H1 (cell line): ENCODE results near the gene ZNF674. TPM values are rescaled to one million over a fixed set of nuclear protein-coding genes. Genes with fewer than 3 reads are reported as not detected.

Source experiments
- CTCF ChIA-PET: fragments of 300-600 bp; sonication (Branson Sonifier 250); formaldehyde crosslinking; loops from one replicate; lab custom pipeline; 2021; ENCODE audit not compliant: partially characterized antibody; lab: Charles Lee
- POLR2A ChIA-PET: fragments of 300-600 bp; sonication (Branson Sonifier 250); formaldehyde crosslinking; loops from one replicate; lab custom pipeline; 2021; ENCODE audit warnings: inconsistent platforms; ENCODE audit not compliant: partially characterized antibody; lab: Charles Lee
- DNase-seq, 2 experiments: peaks; one replicate each; pipeline versions ENCODE4 v3.0.0 to v3.0.0-alpha.2; 2010 to 2022; ENCODE audit warnings: low spot score in 2 of 2, low read depth in 1 of 2, mixed read lengths in 1 of 2
- FAIRE-seq: peaks from 2 replicates; lab custom pipeline; 2011; peaks lifted over from hg19 to GRCh38; lab: Jason Lieb, UNC
- H2AFZ ChIP-seq: 2 replicates; pipeline ENCODE4 v1.8.1; 2012; ENCODE audit warnings: low read length, inconsistent platforms
- H2AK5ac ChIP-seq: 2 replicates; pipeline ENCODE4 v1.6.1; 2013; ENCODE audit warnings: low read depth, low read length
- H2BK120ac ChIP-seq: replicated peaks from 2 replicates; pipeline ENCODE3; 2013; ENCODE audit warnings: low read depth, low read length, inconsistent platforms
- H2BK12ac ChIP-seq: 2 replicates; pipeline ENCODE4 v1.6.1; 2013; ENCODE audit warnings: low read depth, low read length
- H2BK15ac ChIP-seq: 2 replicates; pipeline ENCODE4 v1.6.1; 2013; ENCODE audit warnings: low read length
- H2BK20ac ChIP-seq: 2 replicates; pipeline ENCODE4 v1.6.1; 2013; ENCODE audit warnings: low read length
- H2BK5ac ChIP-seq: 2 replicates; pipeline ENCODE4 v1.6.1; 2013; ENCODE audit warnings: low read depth, low read length
- H3K14ac ChIP-seq: 2 replicates; pipeline ENCODE4 v1.6.1; 2013; ENCODE audit warnings: inconsistent platforms; ENCODE audit not compliant: insufficient read length
- H3K18ac ChIP-seq: 2 replicates; pipeline ENCODE4 v1.6.1; 2013; ENCODE audit warnings: low read length; ENCODE audit errors: extremely low read depth
- H3K23ac ChIP-seq: 2 replicates; pipeline ENCODE4 v1.6.1; 2013; ENCODE audit warnings: inconsistent platforms; ENCODE audit not compliant: insufficient read length
- H3K23me2 ChIP-seq: 2 replicates; pipeline ENCODE4 v1.6.1; 2013; ENCODE audit warnings: low read depth, low read length
- H3K27ac ChIP-seq: 2 replicates; pipeline ENCODE4 v1.6.1; 2011; ENCODE audit warnings: low read depth, low read length, inconsistent platforms
- H3K27me3 ChIP-seq, 4 experiments: replicated peaks in 1 of 4; 1 replicate in 1 of 4; 2 replicates in 3 of 4; pipeline versions ENCODE4 v1.6.1 to v1.8.1; 2011 to 2013; ENCODE audit warnings: low read length in 3 of 4, mild to moderate bottlenecking in 3 of 4, inconsistent platforms in 2 of 4, mixed read lengths in 2 of 4, moderate library complexity in 1 of 4; ENCODE audit not compliant: control insufficient read depth in 3 of 4, insufficient read depth in 3 of 4; ENCODE audit errors: extremely low read depth in 1 of 4
- H3K36me3 ChIP-seq, 4 experiments: 2 replicates each; pipeline versions ENCODE4 v1.6.1 to v1.8.1; 2011 to 2013; ENCODE audit warnings: mild to moderate bottlenecking in 4 of 4, low read length in 3 of 4, moderate library complexity in 2 of 4, control low read depth in 1 of 4, inconsistent platforms in 1 of 4; ENCODE audit not compliant: insufficient read depth in 4 of 4, control insufficient read depth in 2 of 4
- H3K4ac ChIP-seq: replicated peaks from 2 replicates; pipeline ENCODE3; 2013; ENCODE audit warnings: low read length, low read depth, mixed read lengths, inconsistent platforms; ENCODE audit not compliant: insufficient read length
- H3K4me1 ChIP-seq, 4 experiments: replicated peaks in 1 of 4; 1 replicate in 1 of 4; 2 replicates in 3 of 4; pipeline versions ENCODE4 v1.6.1 to v1.8.1; 2011 to 2013; ENCODE audit warnings: low read length in 3 of 4, inconsistent platforms in 2 of 4, mixed read lengths in 1 of 4; ENCODE audit not compliant: insufficient read depth in 4 of 4, control insufficient read depth in 3 of 4
- H3K4me2 ChIP-seq, 2 experiments: 2 replicates each; pipeline versions ENCODE4 v1.6.1 to v1.8.1; 2011 to 2013; ENCODE audit warnings: low read depth in 2 of 2, low read length in 2 of 2, control low read depth in 1 of 2, inconsistent platforms in 1 of 2, mild to moderate bottlenecking in 1 of 2; ENCODE audit not compliant: insufficient read depth in 1 of 2
- H3K4me3 ChIP-seq, 4 experiments: fragments of 200-600, 300-600 bp in 1 of 4; sonication (generic), shearing (Covaris generic), sonication (Bioruptor Twin) in 1 of 4; 2 replicates each; pipeline versions ENCODE4 v1.5.1 to v1.8.1; 2011 to 2016; ENCODE audit warnings: low read length in 4 of 4, low read depth in 3 of 4, control low read depth in 2 of 4, inconsistent platforms in 2 of 4, mild to moderate bottlenecking in 2 of 4, mixed read lengths in 1 of 4, moderate library complexity in 1 of 4; ENCODE audit not compliant: insufficient read depth in 2 of 4; ENCODE audit errors: extremely low read depth in 1 of 4
- H3K56ac ChIP-seq: replicated peaks from 2 replicates; pipeline ENCODE3; 2013; ENCODE audit warnings: low read depth, mild to moderate bottlenecking, mixed read lengths, low read length, inconsistent platforms; ENCODE audit not compliant: insufficient read length
- H3K79me1 ChIP-seq: 2 replicates; pipeline ENCODE4 v1.6.1; 2013; ENCODE audit warnings: low read depth, low read length, control low read depth
- H3K79me2 ChIP-seq, 2 experiments: 2 replicates each; pipeline versions ENCODE4 v1.6.1 to v1.8.1; 2012 to 2013; ENCODE audit warnings: low read length in 2 of 2, mild to moderate bottlenecking in 2 of 2, inconsistent platforms in 1 of 2; ENCODE audit not compliant: insufficient read depth in 2 of 2, control insufficient read depth in 1 of 2
- H3K9ac ChIP-seq, 4 experiments: replicated peaks in 1 of 4; 1 replicate in 1 of 4; 2 replicates in 3 of 4; pipeline versions ENCODE4 v1.6.1 to v1.8.1; 2011 to 2013; ENCODE audit warnings: low read depth in 3 of 4, low read length in 3 of 4, control low read depth in 2 of 4, mild to moderate bottlenecking in 2 of 4, moderate library complexity in 2 of 4, inconsistent platforms in 1 of 4; ENCODE audit errors: extremely low read depth in 1 of 4
- H3K9me3 ChIP-seq, 2 experiments: 2 replicates each; pipeline versions ENCODE4 v1.6.1 to v1.8.1; 2012 to 2013; ENCODE audit warnings: mild to moderate bottlenecking in 2 of 2, moderate library complexity in 2 of 2, control low read depth in 1 of 2, inconsistent platforms in 1 of 2, low read depth in 1 of 2, low read length in 1 of 2, mixed read lengths in 1 of 2; ENCODE audit not compliant: insufficient read depth in 2 of 2
- H4K20me1 ChIP-seq, 2 experiments: replicated peaks in 1 of 2; 2 replicates each; pipeline versions ENCODE3 to v1.8.1; 2011 to 2013; ENCODE audit warnings: inconsistent platforms in 2 of 2, low read length in 2 of 2, mild to moderate bottlenecking in 1 of 2; ENCODE audit not compliant: insufficient read depth in 2 of 2, control insufficient read depth in 1 of 2
- H4K5ac ChIP-seq: 2 replicates; pipeline ENCODE4 v1.6.1; 2013; ENCODE audit warnings: low read length, low read depth, mixed read lengths, inconsistent platforms; ENCODE audit not compliant: insufficient read length
- H4K8ac ChIP-seq: 2 replicates; pipeline ENCODE4 v1.8.0; 2013; ENCODE audit warnings: mild to moderate bottlenecking, moderate library complexity, low read length, inconsistent platforms; ENCODE audit not compliant: insufficient read depth; ENCODE audit errors: extremely low read depth
- H4K91ac ChIP-seq: replicated peaks from 2 replicates; pipeline ENCODE3; 2013; ENCODE audit warnings: low read length, mixed read lengths, inconsistent platforms; ENCODE audit not compliant: insufficient read length
- CBX5 ChIP-seq: fragments of 300-800, 300-1000 bp; sonication (generic); IDR thresholded peaks from 2 replicates; pipeline ENCODE4 v1.7.1; 2016; ENCODE audit warnings: antibody characterized with exemption, low read length, low read depth
- EZH2 ChIP-seq: fragments of 200-600 bp; sonication (generic); IDR thresholded peaks from 2 replicates; pipeline ENCODE4 v1.7.1; 2012; ENCODE audit warnings: low read depth, mild to moderate bottlenecking, moderate library complexity, low read length, inconsistent platforms; ENCODE audit not compliant: severe bottlenecking
- HDAC6 ChIP-seq: IDR thresholded peaks from one replicate; pipeline ENCODE4 v1.7.1; 2012; ENCODE audit warnings: low read depth, mild to moderate bottlenecking, inconsistent platforms, low read length, moderate library complexity
- JUN ChIP-seq: IDR thresholded peaks from 2 replicates; pipeline ENCODE4 v1.6.1; 2011; ENCODE audit warnings: low read depth, mild to moderate bottlenecking, improper control_type of control experiment, low read length
- NRF1 ChIP-seq: IDR thresholded peaks from 2 replicates; pipeline ENCODE4 v1.6.1; 2011; ENCODE audit warnings: mild to moderate bottlenecking, low read depth, low read length, improper control_type of control experiment
- POU5F1 ChIP-seq: IDR thresholded peaks from 2 replicates; pipeline ENCODE4 v1.6.1; 2011; ENCODE audit warnings: low read depth, mild to moderate bottlenecking, low read length, moderate library complexity
- RAD21 ChIP-seq, 2 experiments: IDR thresholded peaks in 1 of 2; conservative IDR thresholded peaks in 1 of 2; 2 replicates each; pipeline ENCODE4 v1.6.1; 2011; ENCODE audit warnings: low read depth in 2 of 2, low read length in 2 of 2, improper control_type of control experiment in 1 of 2, inconsistent platforms in 1 of 2, mild to moderate bottlenecking in 1 of 2, moderate library complexity in 1 of 2
- SAP30 ChIP-seq: fragments of 300-600 bp; sonication (generic); IDR thresholded peaks from 2 replicates; pipeline ENCODE4 v1.7.1; 2012; ENCODE audit warnings: low read length, moderate library complexity, mild to moderate bottlenecking, inconsistent platforms; ENCODE audit not compliant: insufficient read depth, insufficient replicate concordance
- SP1 ChIP-seq: IDR thresholded peaks from 2 replicates; pipeline ENCODE4 v1.6.1; 2011; ENCODE audit warnings: low read depth, low read length
- TBP ChIP-seq: IDR thresholded peaks from 2 replicates; pipeline ENCODE4 v1.6.1; 2011; ENCODE audit warnings: low read depth, low read length, improper control_type of control experiment
- TEAD4 ChIP-seq: IDR thresholded peaks from 2 replicates; pipeline ENCODE4 v1.6.1; 2012; ENCODE audit warnings: low read depth, low read length, inconsistent platforms, mixed read lengths
- YY1 ChIP-seq: IDR thresholded peaks from 2 replicates; pipeline ENCODE4 v1.6.1; 2011; ENCODE audit warnings: low read depth, mild to moderate bottlenecking, low read length
- WGBS, 2 experiments: shearing (Covaris generic) in 1 of 2; methylation state at CpG; one replicate each; pipeline versions ENCODE4 v1.1.6 to v1.1.7; 2013 to 2015; ENCODE audit warnings: low lambda C conversion rate in 2 of 2, mixed read lengths in 2 of 2, inconsistent platforms in 1 of 2, low coverage in 1 of 2, missing lambda C conversion rate in 1 of 2; ENCODE audit not compliant: insufficient replicate concordance in 2 of 2, insufficient coverage in 1 of 2, insufficient read length in 1 of 2; ENCODE audit errors: extremely low coverage in 1 of 2, missing lambda C conversion rate in 1 of 2; 5-methylcytosine and 5-hydroxymethylcytosine counted together
- polyA plus RNA-seq, 7 experiments: library from polyadenylated mRNA; depleted of rRNA in 3 of 7; stranded (reverse) in 5 of 7; unstranded in 2 of 7; fragments of >200 nt in 5 of 7; fragments of 200-250 nt in 2 of 7; gene quantifications; 1 replicate in 5 of 7; 2 replicates in 1 of 7; 4 replicates in 1 of 7; pipeline versions ENCODE4 v1.2.1 to v1.2.3, GENCODE V29; 2011 to 2013; ENCODE audit warnings: missing spikeins in 2 of 7, mixed read lengths in 2 of 7
- total RNA-seq: library from RNA; stranded (reverse); fragmentation: NEBNext Ultra II Directional; extraction: Animal tissue kit (Norgen Biotek cat#: 25700); gene quantifications from 2 replicates; pipeline ENCODE4 v1.2.1, GENCODE V29; 2021

The ZNF674 gene
- total and polyA plus RNA-seq, 2 of the 8 experiments (the other 6 are each of a cell fraction or from before 2014, with no cell fraction given) = 2.0 to 7.4 TPM

GRCh38 chrX:46531442-46531841, 13.8 kb downstream of the ZNF674 start:
- H2AFZ ChIP-seq = no peak overlapping the region
- no peaks in the 10 kb centered on the region for H3K79me1 ChIP-seq
- DNase-seq (no peak), FAIRE-seq (no peak)
- no peak overlapping the region for H3K4ac ChIP-seq
- no peak overlapping the region for H2BK15ac ChIP-seq
- H3K9me3 ChIP-seq = no peaks in the 10 kb centered on the region
- H3K9ac ChIP-seq = no peak overlapping the region
- H2BK120ac ChIP-seq = no peak overlapping the region
- no peak overlapping the region for H4K91ac ChIP-seq
- H2BK20ac ChIP-seq = no peak overlapping the region
- ChIA-PET CTCF (no interaction called here), POLR2A (no interaction called here)
- no peaks in the 10 kb centered on the region for H3K27me3 ChIP-seq
- H2BK5ac ChIP-seq = no peak overlapping the region
- no peak overlapping the region for H3K4me3 ChIP-seq
- no peaks in the 10 kb centered on the region for H3K4me1 ChIP-seq
- no peaks in the 10 kb centered on the region for H4K20me1 ChIP-seq
- H3K14ac ChIP-seq = no peak overlapping the region
- H3K56ac ChIP-seq = no peak overlapping the region
- no peak for TF ChIP-seq NRF1
- no peak for TF ChIP-seq HDAC6
- TF ChIP-seq YY1 = no peak
- no peak for TF ChIP-seq JUN
- TF ChIP-seq POU5F1 = no peak
- no peak for TF ChIP-seq TEAD4
- TF ChIP-seq EZH2 = no peak
- TF ChIP-seq SP1 = no peak
- TF ChIP-seq SAP30 = no peak
- no peak for TF ChIP-seq RAD21 (IDR thresholded peaks at IDR 0.05 in 1 of 2, conservative IDR thresholded peaks at IDR 0.05 in 1 of 2; ENCODE audit: low read depth in 2 of 2, low read length in 2 of 2)
- no peak for TF ChIP-seq TBP
- TF ChIP-seq CBX5 = no peak
- TF ChIP-seq, all 59 proteins: peak for 0
- Histone ChIP-seq H3K27ac (no peak overlapping the region), H2BK12ac (no peak overlapping the region), H2AK5ac (no peak overlapping the region), H3K18ac (no peak overlapping the region), H3K36me3 (no peaks in the 10 kb centered on the region), H3K79me2 (no peaks in the 10 kb centered on the region), H3K4me2 (no peak overlapping the region), H4K5ac (no peak overlapping the region), H3K23ac (no peak overlapping the region), H3K23me2 (no peaks in the 10 kb centered on the region), H4K8ac (no peak overlapping the region)
- 90% methylated on average over 1 of the region's 3 CpGs; no CpG with 5 or more reads in 1 of the 2 experiments for WGBS, 2 experiments
